ENCODE data around the gene KHDC3L. TPM values are rescaled to one million over a fixed set of nuclear protein-coding genes. Genes with fewer than 3 reads are reported as not detected.

KHDC3L gene

GRCh38 chr6:73400656-73401055 is 38.2 kb downstream of the KHDC3L start:
- Histone ChIP-seq H3K4me2 (ENCODE audit: low read length, poor library complexity, severe bottlenecking) (no peak overlapping the region), H3K18ac (ENCODE audit: low read depth in 1 of 2, low read length in 2 of 2) (no peak overlapping the region), H3K4me1 (ENCODE audit: control insufficient read depth, insufficient read depth, low read depth, low read length) (no peaks in the 10 kb centered on the region), H4K91ac (ENCODE audit: low read length) (no peak overlapping the region), H3K23ac (ENCODE audit: low read length in 2 of 2) (no peak overlapping the region), H3K79me1 (replicated peaks; ENCODE audit: low read length, poor library complexity, severe bottlenecking) (no peaks in the 10 kb centered on the region), H3K9me3 (ENCODE audit: control insufficient read depth, low read length) (no peaks in the 10 kb centered on the region), H4K8ac (ENCODE audit: low read length) (no peak overlapping the region), H3K27ac (ENCODE audit: low read length, poor library complexity, severe bottlenecking) (no peak overlapping the region), H3K14ac (ENCODE audit: low read length in 2 of 2) (no peak overlapping the region), H3K36me3 (ENCODE audit: control insufficient read depth in 1 of 2, insufficient read depth in 2 of 2, low read depth in 1 of 2, low read length in 2 of 2) (no peaks in the 10 kb centered on the region), H2BK15ac (ENCODE audit: low read depth, poor library complexity, severe bottlenecking) (no peak overlapping the region), H3K9ac (ENCODE audit: low read length) (no peak overlapping the region), H2BK12ac (ENCODE audit: low read length in 2 of 2) (no peak overlapping the region), H2AK5ac (ENCODE audit: low read length, severe bottlenecking) (no peak overlapping the region), H2BK120ac (ENCODE audit: low read depth, low read length) (no peak overlapping the region), H3K27me3 (ENCODE audit: control insufficient read depth in 1 of 2, insufficient read depth in 1 of 2, low read length in 2 of 2) (no peaks in the 10 kb centered on the region), H2AFZ (ENCODE audit: low read depth, low read length) (no peak overlapping the region), H3K4me3 (ENCODE audit: insufficient read depth in 1 of 2, low read depth in 1 of 2, low read length in 2 of 2) (no peak overlapping the region), H2BK5ac (ENCODE audit: low read depth, low read length, poor library complexity, severe bottlenecking) (no peak overlapping the region), H3K4ac (ENCODE audit: low read depth in 1 of 2, low read length in 2 of 2) (no peak overlapping the region)
- DNase-seq: no peak

GRCh38 chr6:73409395-73409794 is 46.9 kb downstream of the KHDC3L start:
- no peak overlapping the region for H3K4ac ChIP-seq (ENCODE audit: low read depth in 1 of 2, low read length in 2 of 2)
- DNase-seq: no peak
- no peak overlapping the region for H2BK15ac ChIP-seq (ENCODE audit: low read depth, poor library complexity, severe bottlenecking)
- H4K8ac ChIP-seq (ENCODE audit: low read length): no peak overlapping the region
- H2BK5ac ChIP-seq (ENCODE audit: low read depth, low read length, poor library complexity, severe bottlenecking): no peak overlapping the region
- H2AFZ ChIP-seq (ENCODE audit: low read depth, low read length): no peak overlapping the region
- H2BK12ac ChIP-seq (ENCODE audit: low read length in 2 of 2): no peak overlapping the region
- no peaks in the 10 kb centered on the region for H3K79me1 ChIP-seq (replicated peaks; ENCODE audit: low read length, poor library complexity, severe bottlenecking)
- H3K4me1 ChIP-seq (ENCODE audit: control insufficient read depth, insufficient read depth, low read depth, low read length): no peaks in the 10 kb centered on the region
- WGBS: 80% methylated on average over 1 of the region's 1 CpG
- no peak overlapping the region for H3K4me2 ChIP-seq (ENCODE audit: low read length, poor library complexity, severe bottlenecking)
- H3K23ac ChIP-seq (ENCODE audit: low read length in 2 of 2): no peak overlapping the region
- no peak overlapping the region for H2AK5ac ChIP-seq (ENCODE audit: low read length, severe bottlenecking)
- H3K9me3 ChIP-seq (ENCODE audit: control insufficient read depth, low read length): no peaks in the 10 kb centered on the region
- H4K91ac ChIP-seq (ENCODE audit: low read length): no peak overlapping the region
- no peak overlapping the region for H2BK120ac ChIP-seq (ENCODE audit: low read depth, low read length)
- no peak overlapping the region for H3K9ac ChIP-seq (ENCODE audit: low read length)
- no peaks in the 10 kb centered on the region for H3K27me3 ChIP-seq (ENCODE audit: control insufficient read depth in 1 of 2, insufficient read depth in 1 of 2, low read length in 2 of 2)
- no peak overlapping the region for H3K18ac ChIP-seq (ENCODE audit: low read depth in 1 of 2, low read length in 2 of 2)
- H3K27ac ChIP-seq (ENCODE audit: low read length, poor library complexity, severe bottlenecking): no peak overlapping the region
- no peak overlapping the region for H3K14ac ChIP-seq (ENCODE audit: low read length in 2 of 2)
- no peak overlapping the region for H3K4me3 ChIP-seq (ENCODE audit: insufficient read depth in 1 of 2, low read depth in 1 of 2, low read length in 2 of 2)
- H3K36me3 ChIP-seq (ENCODE audit: control insufficient read depth in 1 of 2, insufficient read depth in 2 of 2, low read depth in 1 of 2, low read length in 2 of 2): no peaks in the 10 kb centered on the region

- Histone ChIP-seq H3K79me1 (replicated peaks; ENCODE audit: low read length, poor library complexity, severe bottlenecking) (no peaks in the 10 kb centered on the region), H3K4ac (ENCODE audit: low read depth in 1 of 2, low read length in 2 of 2) (no peak overlapping the region), H2BK5ac (ENCODE audit: low read depth, low read length, poor library complexity, severe bottlenecking) (no peak overlapping the region), H3K36me3 (ENCODE audit: control insufficient read depth in 1 of 2, insufficient read depth in 2 of 2, low read depth in 1 of 2, low read length in 2 of 2) (no peaks in the 10 kb centered on the region), H3K9ac (ENCODE audit: low read length) (no peak overlapping the region), H2BK12ac (ENCODE audit: low read length in 2 of 2) (no peak overlapping the region), H3K27ac (ENCODE audit: low read length, poor library complexity, severe bottlenecking) (no peak overlapping the region), H3K14ac (ENCODE audit: low read length in 2 of 2) (no peak overlapping the region), H2BK15ac (ENCODE audit: low read depth, poor library complexity, severe bottlenecking) (no peak overlapping the region), H3K9me3 (ENCODE audit: control insufficient read depth, low read length) (no peaks in the 10 kb centered on the region), H2AFZ (ENCODE audit: low read depth, low read length) (no peak overlapping the region), H2BK120ac (ENCODE audit: low read depth, low read length) (no peak overlapping the region), H3K18ac (ENCODE audit: low read depth in 1 of 2, low read length in 2 of 2) (no peak overlapping the region), H3K4me1 (ENCODE audit: control insufficient read depth, insufficient read depth, low read depth, low read length) (no peaks in the 10 kb centered on the region), H3K27me3 (ENCODE audit: control insufficient read depth in 1 of 2, insufficient read depth in 1 of 2, low read length in 2 of 2) (no peaks in the 10 kb centered on the region), H3K23ac (ENCODE audit: low read length in 2 of 2) (no peak overlapping the region), H2AK5ac (ENCODE audit: low read length, severe bottlenecking) (no peak overlapping the region), H3K4me2 (ENCODE audit: low read length, poor library complexity, severe bottlenecking) (no peak overlapping the region), H4K91ac (ENCODE audit: low read length) (no peak overlapping the region), H3K4me3 (ENCODE audit: insufficient read depth in 1 of 2, low read depth in 1 of 2, low read length in 2 of 2) (no peak overlapping the region), H4K8ac (ENCODE audit: low read length) (no peak overlapping the region)
- whole genome bisulfite sequencing: 100% methylated on average over 3 of the region's 3 CpGs
- DNase-seq: no peak
Observed at GRCh38 chr6:73413102-73413501, 50.6 kb downstream of the KHDC3L start.

Small RNA genes lying within 50 kb of the gene (small RNA-seq; reads per million reads assigned to genes)
- not detected for gene RPL39P3 (ENCODE audit: low read depth)

Data from mesenchymal stem cell (in vitro differentiated cells and primary cell).